Osteoblast (primary cell): Measurements from ENCODE around the gene PIMREG. TPM values are rescaled to one million over a fixed set of nuclear protein-coding genes. Genes with fewer than 3 reads are reported as not detected.

ENCODE experiments used
- DNase-seq: peaks from one replicate; pipeline ENCODE4 v3.0.0; 2011; ENCODE audit warnings: low spot score, mixed read lengths; ENCODE audit not compliant: insufficient read length; ENCODE audit errors: missing footprints
- H2AFZ ChIP-seq: 2 replicates; pipeline ENCODE4 v1.6.0; 2011; ENCODE audit warnings: mild to moderate bottlenecking, low read length
- H3K27ac ChIP-seq: 2 replicates; pipeline ENCODE4 v1.5.1; 2011; ENCODE audit warnings: mild to moderate bottlenecking, low read depth, low read length, moderate library complexity
- H3K27me3 ChIP-seq: 2 replicates; pipeline ENCODE4 v1.6.0; 2012; ENCODE audit warnings: mild to moderate bottlenecking, control low read depth, inconsistent platforms, low read length, moderate library complexity; ENCODE audit not compliant: insufficient read depth
- H3K36me3 ChIP-seq: 2 replicates; pipeline ENCODE4 v1.5.1; 2011; ENCODE audit warnings: mild to moderate bottlenecking, low read length, control low read depth, moderate library complexity; ENCODE audit not compliant: insufficient read depth
- H3K4me1 ChIP-seq: 2 replicates; pipeline ENCODE4 v1.5.1; 2011; ENCODE audit warnings: mild to moderate bottlenecking, low read length, control low read depth, moderate library complexity; ENCODE audit not compliant: insufficient read depth
- H3K4me2 ChIP-seq: 2 replicates; pipeline ENCODE4 v1.6.0; 2011; ENCODE audit warnings: mild to moderate bottlenecking, low read length; ENCODE audit not compliant: insufficient read depth
- H3K4me3 ChIP-seq: fragments of 200-600 bp; sonication (generic); 3 replicates; pipeline ENCODE4 v1.5.1; 2012; ENCODE audit warnings: mild to moderate bottlenecking, low read length, inconsistent platforms; ENCODE audit not compliant: insufficient read depth
- H3K79me2 ChIP-seq: 2 replicates; pipeline ENCODE4 v1.6.0; 2012; ENCODE audit warnings: mild to moderate bottlenecking, low read length, control low read depth, inconsistent platforms; ENCODE audit not compliant: insufficient read depth
- H3K9me3 ChIP-seq: 2 replicates; pipeline ENCODE4 v1.5.1; 2011; ENCODE audit warnings: low read depth, low read length, control low read depth
- H4K20me1 ChIP-seq: 2 replicates; pipeline ENCODE4 v1.6.0; 2012; ENCODE audit warnings: mild to moderate bottlenecking, low read length, control low read depth; ENCODE audit not compliant: insufficient read depth
- CTCF ChIP-seq: IDR thresholded peaks from 2 replicates; pipeline ENCODE4 v1.5.1; 2011; ENCODE audit warnings: mild to moderate bottlenecking, low read depth, low read length, moderate library complexity; ENCODE audit errors: extremely low read depth
- total RNA-seq: library from RNA; depleted of rRNA; stranded (reverse); fragments of >200 nt; gene quantifications from 2 replicates; pipeline ENCODE4 v1.2.3, GENCODE V29; 2012

Gene PIMREG
- total RNA-seq, 1 donor, result 5.1 TPM

GRCh38 chr17:6426356-6427101 lies 17.7 kb upstream of the PIMREG start:
- Histone ChIP-seq H3K4me3 (no peak overlapping the region), H3K27me3 (no peaks in the 10 kb centered on the region), H3K4me2 (no peak overlapping the region), H3K9me3 (no peaks in the 10 kb centered on the region), H3K27ac (no peak overlapping the region), H4K20me1 (no peaks in the 10 kb centered on the region), H3K79me2 (no peaks in the 10 kb centered on the region), H2AFZ (no peak overlapping the region), H3K4me1 (peaks cover 5% of the 10 kb centered on the region), H3K36me3 (no peaks in the 10 kb centered on the region)
- no peak for TF ChIP-seq CTCF
- DNase-seq, result peak; percentile 50

GRCh38 chr17:6427279-6427781 lies 16.9 kb upstream of the PIMREG start:
- Histone ChIP-seq H3K4me1 (peaks cover 5% of the 10 kb centered on the region), H3K27ac (no peak overlapping the region), H3K36me3 (no peaks in the 10 kb centered on the region), H3K9me3 (no peaks in the 10 kb centered on the region), H3K79me2 (no peaks in the 10 kb centered on the region), H3K4me2 (peak overlapping the region; percentile 87), H3K27me3 (no peaks in the 10 kb centered on the region), H4K20me1 (no peaks in the 10 kb centered on the region), H2AFZ (peak overlapping the region; percentile 90), H3K4me3 (peak overlapping the region; percentile 66)
- TF ChIP-seq CTCF, result peak; percentile 14
- peak; percentile 82 for DNase-seq

GRCh38 chr17:6428207-6428965 lies 15.9 kb upstream of the PIMREG start:
- peak overlapping the region; percentile 87 for H3K4me2 ChIP-seq

More at GRCh38 chr17:6428207-6428965, 15.9 kb upstream of the PIMREG start:
- Histone ChIP-seq H4K20me1 (no peaks in the 10 kb centered on the region), H3K79me2 (no peaks in the 10 kb centered on the region), H3K9me3 (no peaks in the 10 kb centered on the region), H2AFZ (no peak overlapping the region), H3K4me1 (peaks cover 5% of the 10 kb centered on the region), H3K4me3 (no peak overlapping the region), H3K27me3 (peaks cover 3% of the 10 kb centered on the region), H3K27ac (no peak overlapping the region), H3K36me3 (no peaks in the 10 kb centered on the region)
- TF ChIP-seq CTCF, result no peak
- DNase-seq, result peak; percentile 37
